ENCODE results near the gene ALG1L2.
"Not testable (repeated sequence)": the region's sequence is repeated elsewhere in the genome, so short reads cannot be mapped to it uniquely, and the experiment has no call there.

Gene ALG1L2, protein sequence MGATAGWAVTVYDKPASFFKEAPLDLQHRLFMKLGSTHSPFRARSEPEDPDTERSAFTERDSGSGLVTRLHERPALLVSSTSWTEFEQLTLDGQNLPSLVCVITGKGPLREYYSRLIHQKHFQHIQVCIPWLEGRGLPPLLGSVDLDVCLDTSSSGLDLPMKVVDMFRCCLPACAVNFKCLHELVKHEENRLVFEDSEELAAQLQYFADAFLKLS

GRCh38 chr3:130081351-130081881 lies at the start of gene ALG1L2:
TSS of gene ALG1L2 (plus strand) at chr3:130081831. CDS start at chr3:130082017, 186 bp downstream.
- no peak within 1 kb of the TSS for H3K27ac Mint-ChIP-seq
- H3K4me3 Mint-ChIP-seq: no peak within 1 kb of the TSS
- H3K27me3 Mint-ChIP-seq (ENCODE audit: low read depth): peaks cover 6% of the 10 kb centered on the region
- peaks cover 4% of the 10 kb centered on the region for H3K4me1 Mint-ChIP-seq (ENCODE audit: low read depth)
- H3K36me3 Mint-ChIP-seq (ENCODE audit: low read depth): no peaks in the 10 kb centered on the region
- no peaks in the 10 kb centered on the region for H3K9me3 Mint-ChIP-seq

DNA sequence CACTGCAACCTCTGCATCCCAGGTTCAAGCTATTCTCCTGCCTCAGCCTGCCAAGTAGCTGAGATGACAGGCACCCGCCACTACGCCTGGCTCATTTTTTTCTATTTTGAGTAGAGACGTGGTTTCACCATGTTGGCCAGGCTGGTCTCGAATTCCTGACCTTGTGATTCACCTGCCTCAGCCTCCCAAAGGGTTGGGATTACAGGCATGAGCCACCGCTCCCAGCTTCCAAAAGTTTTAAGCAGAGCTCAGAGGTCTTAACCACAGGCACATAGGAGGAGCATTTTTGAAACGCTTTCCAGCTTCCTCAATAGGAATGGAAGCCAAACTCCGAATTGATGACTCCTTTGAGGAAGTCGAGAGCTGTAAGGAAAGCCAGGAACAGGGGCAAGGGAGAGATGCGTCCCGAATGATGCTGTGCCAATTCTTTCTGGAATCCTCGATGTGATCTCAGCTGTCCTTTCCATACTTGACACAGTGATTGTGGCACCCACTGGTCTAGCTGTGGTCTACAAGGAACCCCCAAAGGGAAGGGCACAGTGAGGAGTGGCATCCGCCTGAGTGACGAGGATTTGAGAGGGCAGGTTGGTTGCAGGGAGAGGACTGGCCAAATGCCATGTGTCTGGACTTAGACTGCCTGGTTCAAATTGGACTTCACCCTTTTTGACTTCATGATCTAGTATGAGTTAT lies 44.4 kb upstream of the ALG1L2 start:
- H3K27me3 Mint-ChIP-seq (ENCODE audit: low read depth); H3K27ac Mint-ChIP-seq; H3K4me1 Mint-ChIP-seq (ENCODE audit: low read depth); H3K36me3 Mint-ChIP-seq (ENCODE audit: low read depth); H3K9me3 Mint-ChIP-seq; H3K4me3 Mint-ChIP-seq: not testable (repeated sequence)

- H3K4me3 Mint-ChIP-seq; H3K27ac Mint-ChIP-seq; H3K36me3 Mint-ChIP-seq (ENCODE audit: low read depth); H3K4me1 Mint-ChIP-seq (ENCODE audit: low read depth); H3K9me3 Mint-ChIP-seq; H3K27me3 Mint-ChIP-seq (ENCODE audit: low read depth): not testable (repeated sequence)
These were observed 38.9 kb upstream of the ALG1L2 start for GRCh38 chr3:130042736-130043135.

DNA sequence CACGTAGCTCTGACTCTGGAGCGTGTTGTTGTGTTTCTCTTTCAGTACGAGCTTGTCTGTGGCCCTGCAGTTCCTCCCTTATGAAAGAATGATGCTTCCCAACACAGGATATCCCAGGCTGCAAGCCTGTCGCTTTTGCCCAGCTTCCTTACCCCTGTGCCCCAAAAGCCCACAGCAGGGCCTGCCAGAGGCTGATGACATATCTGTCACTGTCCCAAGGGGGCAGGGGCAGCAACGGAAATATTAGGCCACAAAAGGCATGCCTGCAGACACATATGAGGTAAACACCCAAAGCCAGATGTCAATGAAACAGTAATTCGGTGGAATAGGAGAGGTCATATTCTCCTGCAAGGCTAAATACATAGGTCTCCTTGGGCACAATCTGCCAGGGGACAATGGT lies 38.0 kb upstream of the ALG1L2 start:
- H3K9me3 Mint-ChIP-seq; H3K36me3 Mint-ChIP-seq (ENCODE audit: low read depth); H3K27ac Mint-ChIP-seq; H3K27me3 Mint-ChIP-seq (ENCODE audit: low read depth); H3K4me3 Mint-ChIP-seq; H3K4me1 Mint-ChIP-seq (ENCODE audit: low read depth): not testable (repeated sequence)

GRCh38 chr3:130044370-130044769 lies 37.3 kb upstream of the ALG1L2 start:
- Mint-ChIP-seq H3K4me3 (no peak overlapping the region), H3K27ac (no peak overlapping the region), H3K27me3 (ENCODE audit: low read depth) (no peaks in the 10 kb centered on the region), H3K4me1 (ENCODE audit: low read depth) (no peaks in the 10 kb centered on the region), H3K9me3 (peaks cover 4% of the 10 kb centered on the region), H3K36me3 (ENCODE audit: low read depth) (no peaks in the 10 kb centered on the region)

GRCh38 chr3:130048726-130049125 lies 32.9 kb upstream of the ALG1L2 start:
- Mint-ChIP-seq H3K4me1 (ENCODE audit: low read depth) (no peaks in the 10 kb centered on the region), H3K4me3 (no peak overlapping the region), H3K9me3 (peaks cover 4% of the 10 kb centered on the region), H3K27me3 (ENCODE audit: low read depth) (no peaks in the 10 kb centered on the region), H3K27ac (no peak overlapping the region), H3K36me3 (ENCODE audit: low read depth) (no peaks in the 10 kb centered on the region)

DNA sequence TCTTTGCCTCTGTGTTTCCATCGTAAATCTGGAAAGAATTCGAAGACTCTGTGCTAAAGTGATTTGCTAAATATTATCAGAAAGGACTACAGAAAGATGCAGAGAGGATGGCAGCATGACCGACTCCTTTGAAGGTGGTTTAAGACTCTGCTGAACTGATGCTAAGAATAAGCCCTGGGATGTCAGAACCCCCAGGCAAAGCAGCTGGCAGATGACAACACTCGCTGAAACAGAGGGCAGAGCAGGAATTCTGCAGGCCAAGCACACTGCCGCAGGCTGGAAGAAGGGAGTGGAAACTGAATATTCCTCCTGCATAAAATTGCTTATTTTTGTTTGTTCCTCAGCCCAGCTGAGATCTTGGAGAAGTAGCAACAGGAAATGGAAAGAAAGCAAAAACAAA lies 29.3 kb upstream of the ALG1L2 start:
- not testable (repeated sequence) for H3K27me3 Mint-ChIP-seq (ENCODE audit: low read depth); H3K36me3 Mint-ChIP-seq (ENCODE audit: low read depth); H3K4me3 Mint-ChIP-seq; H3K27ac Mint-ChIP-seq; H3K9me3 Mint-ChIP-seq; H3K4me1 Mint-ChIP-seq (ENCODE audit: low read depth)

GRCh38 chr3:130052965-130053364 lies 28.7 kb upstream of the ALG1L2 start:
- H3K9me3 Mint-ChIP-seq; H3K27me3 Mint-ChIP-seq (ENCODE audit: low read depth); H3K4me1 Mint-ChIP-seq (ENCODE audit: low read depth); H3K27ac Mint-ChIP-seq; H3K4me3 Mint-ChIP-seq; H3K36me3 Mint-ChIP-seq (ENCODE audit: low read depth): not testable (repeated sequence)

- not testable (repeated sequence) for H3K9me3 Mint-ChIP-seq; H3K4me1 Mint-ChIP-seq (ENCODE audit: low read depth); H3K27me3 Mint-ChIP-seq (ENCODE audit: low read depth); H3K36me3 Mint-ChIP-seq (ENCODE audit: low read depth); H3K27ac Mint-ChIP-seq; H3K4me3 Mint-ChIP-seq
These were observed 23.9 kb upstream of the ALG1L2 start for GRCh38 chr3:130057536-130058266.

DNA sequence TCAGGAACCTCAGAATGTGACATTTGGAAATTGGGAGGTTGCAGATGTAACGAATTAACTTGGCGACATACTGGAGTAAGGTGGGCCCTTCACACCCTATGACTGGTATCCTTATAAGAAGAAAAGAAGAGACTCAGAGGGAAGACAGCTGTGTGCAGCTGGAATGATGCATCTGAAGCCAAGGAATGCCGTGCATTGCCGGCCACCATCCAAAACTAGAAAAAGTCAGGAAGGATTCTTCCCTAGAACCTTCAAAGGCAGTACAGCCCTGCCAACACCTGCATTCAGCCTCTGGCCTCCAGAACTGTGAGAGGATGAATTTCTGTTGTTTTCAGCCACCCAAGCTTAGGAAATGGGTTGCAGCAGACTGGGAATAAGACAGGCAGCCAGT lies 23.4 kb upstream of the ALG1L2 start:
- H3K27ac Mint-ChIP-seq; H3K27me3 Mint-ChIP-seq (ENCODE audit: low read depth); H3K36me3 Mint-ChIP-seq (ENCODE audit: low read depth); H3K4me1 Mint-ChIP-seq (ENCODE audit: low read depth); H3K9me3 Mint-ChIP-seq; H3K4me3 Mint-ChIP-seq: not testable (repeated sequence)

DNA sequence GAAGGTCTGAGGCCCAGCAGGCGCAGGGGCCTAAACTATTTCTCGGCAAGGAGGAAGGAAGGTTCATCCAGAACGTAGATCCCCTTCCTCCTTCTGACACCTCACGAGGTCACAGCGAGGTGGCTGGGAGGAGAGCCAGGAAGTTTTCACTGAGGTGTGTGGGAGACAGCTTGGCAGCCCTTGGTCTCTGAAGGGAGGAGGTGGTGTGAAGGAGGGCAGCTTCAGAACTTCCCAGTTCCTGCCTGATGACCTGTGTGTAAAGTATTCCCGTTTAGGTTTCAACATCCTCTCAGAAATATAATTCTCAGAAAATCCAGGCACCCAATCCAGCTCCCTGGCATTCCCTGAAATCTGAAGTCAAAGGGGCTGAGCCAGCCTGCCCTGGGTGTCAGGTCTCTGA lies 22.9 kb upstream of the ALG1L2 start:
- H3K4me1 Mint-ChIP-seq (ENCODE audit: low read depth); H3K9me3 Mint-ChIP-seq; H3K27me3 Mint-ChIP-seq (ENCODE audit: low read depth); H3K4me3 Mint-ChIP-seq; H3K36me3 Mint-ChIP-seq (ENCODE audit: low read depth); H3K27ac Mint-ChIP-seq: not testable (repeated sequence)

- not testable (repeated sequence) for H3K9me3 Mint-ChIP-seq
These were observed 22.5 kb upstream of the ALG1L2 start for GRCh38 chr3:130059162-130059561.

DNA sequence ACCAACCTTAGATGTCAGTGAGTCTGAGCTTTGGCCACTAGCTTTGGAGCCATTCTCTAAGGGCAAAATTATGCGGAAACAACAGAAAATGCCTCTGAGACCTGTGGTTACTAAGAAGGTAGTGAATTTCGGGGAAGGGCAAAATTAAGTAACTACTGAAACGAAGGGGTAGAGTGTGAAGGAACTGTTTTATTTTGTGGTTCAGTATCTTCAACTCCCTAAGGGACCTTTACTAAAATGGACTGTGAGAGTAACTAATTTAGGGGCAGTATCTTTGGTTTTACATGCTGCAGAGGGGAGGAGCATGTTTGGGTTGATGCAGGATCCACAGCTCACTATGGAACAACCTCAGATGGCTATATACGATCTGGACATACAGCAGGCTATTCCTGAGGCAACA lies 8.0 kb upstream of the ALG1L2 start:
- H3K27ac Mint-ChIP-seq: no peak overlapping the region
- no peak overlapping the region for H3K4me3 Mint-ChIP-seq
- H3K27me3 Mint-ChIP-seq (ENCODE audit: low read depth): no peaks in the 10 kb centered on the region
- H3K36me3 Mint-ChIP-seq (ENCODE audit: low read depth): no peaks in the 10 kb centered on the region
- H3K9me3 Mint-ChIP-seq: no peaks in the 10 kb centered on the region
- no peaks in the 10 kb centered on the region for H3K4me1 Mint-ChIP-seq (ENCODE audit: low read depth)

More at GRCh38 chr3:130059162-130059561, 22.5 kb upstream of the ALG1L2 start:
- H3K36me3 Mint-ChIP-seq (ENCODE audit: low read depth); H3K27me3 Mint-ChIP-seq (ENCODE audit: low read depth); H3K4me1 Mint-ChIP-seq (ENCODE audit: low read depth); H3K4me3 Mint-ChIP-seq; H3K27ac Mint-ChIP-seq: not testable (repeated sequence)

DNA sequence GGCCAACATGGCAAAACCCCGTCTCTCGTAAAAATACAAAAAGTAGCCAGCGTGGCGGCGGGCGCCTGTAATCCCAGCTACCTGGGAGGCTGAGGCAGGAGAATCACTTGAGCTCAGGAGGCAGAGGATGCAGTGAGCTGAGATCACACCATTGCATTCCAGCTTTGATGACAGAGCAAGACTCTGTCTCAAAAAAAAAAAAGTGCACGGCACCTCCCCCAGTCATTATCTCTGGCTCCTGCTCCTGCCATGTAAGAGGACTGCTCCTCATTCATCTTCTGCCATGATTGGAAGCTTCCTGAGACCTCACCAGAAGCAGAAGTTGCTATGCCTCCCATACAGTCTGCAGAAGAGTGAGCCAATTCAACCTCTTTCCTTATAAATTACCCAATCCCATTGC lies 4.0 kb upstream of the ALG1L2 start:
- Mint-ChIP-seq H3K36me3 (ENCODE audit: low read depth) (no peaks in the 10 kb centered on the region), H3K4me3 (no peak overlapping the region), H3K27me3 (ENCODE audit: low read depth) (peaks cover 6% of the 10 kb centered on the region), H3K4me1 (ENCODE audit: low read depth) (peaks cover 4% of the 10 kb centered on the region), H3K27ac (no peak overlapping the region), H3K9me3 (no peaks in the 10 kb centered on the region)

- not testable (repeated sequence) for H3K36me3 Mint-ChIP-seq (ENCODE audit: low read depth); H3K27me3 Mint-ChIP-seq (ENCODE audit: low read depth); H3K27ac Mint-ChIP-seq; H3K9me3 Mint-ChIP-seq; H3K4me3 Mint-ChIP-seq; H3K4me1 Mint-ChIP-seq (ENCODE audit: low read depth)
These were observed 1.9 kb downstream of the ALG1L2 start for GRCh38 chr3:130083363-130084090.

All from T-helper 1 cell treated with Interleukin-12 subunit alpha and Interleukin-12 subunit beta and Interleukin-4 antibody, amounts not matched to agents 30 μg/mL and 1 μg/mL, for 36 hours (primary cell).